Activated naive CD4-positive, alpha-beta T cell treated with anti-CD3 and anti-CD28 coated beads for 36 hours (primary cell): ENCODE data around the gene ACKR2. TPM values are rescaled to one million over a fixed set of nuclear protein-coding genes. Genes with fewer than 3 reads are reported as not detected.

Source experiments
- CTCF ChIA-PET: fragments of 350-600 bp; sonication (Branson Sonifier 250); formaldehyde crosslinking; loops from one replicate; lab custom pipeline; 2021; ENCODE audit warnings: antibody characterized with exemption; lab: Charles Lee
- DNase-seq: peaks from one replicate; pipeline ENCODE4 v3.0.0-alpha.2; 2020
- H3K27ac Mint-ChIP-seq: one replicate; pipeline ENCODE4 v1.8.0; 2021; ENCODE audit warnings: mild to moderate bottlenecking, mixed read lengths
- H3K27me3 Mint-ChIP-seq: one replicate; pipeline ENCODE4 v1.8.0; 2021; ENCODE audit warnings: low read depth, mixed read lengths
- H3K36me3 Mint-ChIP-seq: one replicate; pipeline ENCODE4 v1.8.0; 2021; ENCODE audit warnings: low read depth, mixed read lengths
- H3K4me1 Mint-ChIP-seq: one replicate; pipeline ENCODE4 v1.8.0; 2021; ENCODE audit warnings: low read depth, mixed read lengths
- H3K4me3 Mint-ChIP-seq: one replicate; pipeline ENCODE4 v1.8.0; 2021; ENCODE audit warnings: mild to moderate bottlenecking, moderate library complexity, mixed read lengths
- H3K9me3 Mint-ChIP-seq: one replicate; pipeline ENCODE4 v1.8.0; 2021; ENCODE audit warnings: mixed read lengths
- intact Hi-C: fragments of 100-400 bp; cut with micrococcal nuclease; formaldehyde crosslinking; loops from one replicate; pipeline ENCODE4 v1.15.1; 2023
- total RNA-seq, 2 experiments: library from RNA; stranded (reverse); gene quantifications; one replicate each; pipeline ENCODE4 v1.2.3, GENCODE V29; 2021

Gene ACKR2
- total RNA-seq, 2 experiments from 2014 or later: 0.42 to 0.76 TPM

- Mint-ChIP-seq H3K4me1 (peaks cover 12% of the 10 kb centered on the region), H3K36me3 (peaks cover 9% of the 10 kb centered on the region), H3K9me3 (peaks cover 2% of the 10 kb centered on the region), H3K4me3 (peak overlapping the region; percentile 67), H3K27me3 (peaks cover 13% of the 10 kb centered on the region), H3K27ac (no peak overlapping the region)
- no peak for DNase-seq
- intact Hi-C loops: loop anchor here (1.0 kb wide), 1 partner anchor 24 kb away; no protein-coding TSS in a partner anchor
- CTCF ChIA-PET: no interaction called here
Observed at GRCh38 chr3:42905740-42906069, 96.5 kb downstream of the ACKR2 start.

GRCh38 chr3:42906070-42906847 is 97.0 kb downstream of the ACKR2 start, which contains the start of gene ZNF662:
Gene ZNF662, plus strand, starts transcription at chr3:42906142. Its CDS starts 1,973 bp downstream, at chr3:42908115.
- peaks cover 12% of the 10 kb centered on the region for H3K4me1 Mint-ChIP-seq
- intact Hi-C loops: no loop called here
- peak within 1 kb of the TSS; percentile 67 for H3K4me3 Mint-ChIP-seq
- H3K27ac Mint-ChIP-seq: no peak within 1 kb of the TSS
- CTCF ChIA-PET: interaction anchor here (0.6 kb wide), 1 partner anchor 11 kb away, joined by 3 read pairs; no protein-coding TSS in a partner anchor
- peaks cover 12% of the 10 kb centered on the region for H3K36me3 Mint-ChIP-seq
- peaks cover 2% of the 10 kb centered on the region for H3K9me3 Mint-ChIP-seq
- DNase-seq: peak; percentile 51
- peaks cover 13% of the 10 kb centered on the region for H3K27me3 Mint-ChIP-seq

- H3K27ac Mint-ChIP-seq: no peak overlapping the region
- H3K4me1 Mint-ChIP-seq: peaks cover 12% of the 10 kb centered on the region
- no peak for DNase-seq
- intact Hi-C loops: no loop called here
- peak overlapping the region; percentile 41 for H3K4me3 Mint-ChIP-seq
- H3K27me3 Mint-ChIP-seq: peaks cover 13% of the 10 kb centered on the region
- H3K36me3 Mint-ChIP-seq: peaks cover 16% of the 10 kb centered on the region
- CTCF ChIA-PET: interaction anchor here (0.6 kb wide), 1 partner anchor 10 kb away, joined by 3 read pairs; no protein-coding TSS in a partner anchor
- peaks cover 2% of the 10 kb centered on the region for H3K9me3 Mint-ChIP-seq
Observed at GRCh38 chr3:42906848-42907183, 97.6 kb downstream of the ACKR2 start.

GRCh38 chr3:42908675-42909074 is 99.4 kb downstream of the ACKR2 start:
- H3K9me3 Mint-ChIP-seq: peaks cover 9% of the 10 kb centered on the region
- H3K27ac Mint-ChIP-seq: no peak overlapping the region

DNA sequence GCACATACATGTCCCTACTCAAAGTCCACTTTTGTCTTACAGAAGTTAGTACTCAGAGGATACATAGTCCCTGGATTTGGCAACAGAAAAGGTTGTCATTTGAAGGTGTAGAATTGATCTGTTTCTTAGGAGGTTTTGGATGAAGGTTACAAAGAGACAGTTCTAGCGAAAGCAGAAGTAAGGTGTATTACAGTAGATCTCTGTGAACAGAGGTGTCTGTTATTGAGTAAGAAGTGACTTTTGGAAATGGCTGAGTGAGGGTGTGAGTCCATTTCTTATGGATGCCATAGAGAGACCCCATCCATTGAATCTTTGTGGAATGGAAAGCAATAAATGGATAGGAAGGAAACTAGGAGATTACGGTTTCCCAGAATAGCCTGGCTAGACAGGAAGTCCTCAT is 102.3 kb downstream of the ACKR2 start:
- Mint-ChIP-seq H3K27ac (no peak overlapping the region), H3K27me3 (peaks cover 7% of the 10 kb centered on the region), H3K36me3 (peaks cover 50% of the 10 kb centered on the region), H3K4me1 (peaks cover 5% of the 10 kb centered on the region), H3K9me3 (peaks cover 36% of the 10 kb centered on the region), H3K4me3 (no peak overlapping the region)
- intact Hi-C loops: no loop called here
- CTCF ChIA-PET: interaction anchor here (0.6 kb wide), 1 partner anchor 112 kb away, joined by 3 read pairs; no protein-coding TSS in a partner anchor
- DNase-seq: no peak

More at GRCh38 chr3:42908675-42909074, 99.4 kb downstream of the ACKR2 start:
- H3K4me1 Mint-ChIP-seq: peaks cover 12% of the 10 kb centered on the region
- peaks cover 25% of the 10 kb centered on the region for H3K36me3 Mint-ChIP-seq
- peaks cover 13% of the 10 kb centered on the region for H3K27me3 Mint-ChIP-seq
- CTCF ChIA-PET: no interaction called here
- H3K4me3 Mint-ChIP-seq: no peak overlapping the region
- intact Hi-C loops: no loop called here
- DNase-seq: no peak

GRCh38 chr3:42914771-42915515 is 105.7 kb downstream of the ACKR2 start:
- CTCF ChIA-PET: no interaction called here
- Mint-ChIP-seq H3K9me3 (peaks cover 55% of the 10 kb centered on the region), H3K4me1 (no peaks in the 10 kb centered on the region), H3K27me3 (no peaks in the 10 kb centered on the region), H3K4me3 (no peak overlapping the region), H3K36me3 (peaks cover 53% of the 10 kb centered on the region), H3K27ac (no peak overlapping the region)
- intact Hi-C loops: no loop called here
- no peak for DNase-seq

Other genes with a start within 250 kb of the ACKR2 start
- gene SEC22C, start 227.5 kb upstream of the ACKR2 start, total RNA-seq: 10 to 100 TPM; 41.2 to 45.9 TPM
- 10 to 100 TPM; 38.8 to 39.1 TPM for gene SS18L2, start 218.6 kb upstream of the ACKR2 start, total RNA-seq
- 10 to 100 TPM; 62.1 to 65.9 TPM for gene NKTR, start 208.8 kb upstream of the ACKR2 start, total RNA-seq
- gene ZBTB47, start 155.7 kb upstream of the ACKR2 start, total RNA-seq: 1 to 10 TPM in 1 of 2 experiments, under 1 TPM in 1; 0.55 to 1.0 TPM
- not detected for gene KLHL40, start 123.9 kb upstream of the ACKR2 start, total RNA-seq
- not detected for gene HHATL, start 106.6 kb upstream of the ACKR2 start, total RNA-seq
- under 1 TPM in 1 of 2 experiments, not detected in 1; 0.31 TPM for gene CCDC13, start 36.2 kb upstream of the ACKR2 start, total RNA-seq
- 10 to 100 TPM; 57.1 to 66.4 TPM for gene HIGD1A, start 5.0 kb upstream of the ACKR2 start, total RNA-seq
- not detected for gene CYP8B1, start 66.4 kb downstream of the ACKR2 start, total RNA-seq
- gene ZNF662, start 96.7 kb downstream of the ACKR2 start, total RNA-seq: 1 to 10 TPM; 1.2 to 1.5 TPM
- not detected for gene GASK1A, start 169.9 kb downstream of the ACKR2 start, total RNA-seq